ENCODE measurements around the gene RTN4IP1.

GRCh38 chr6:106536357-106536756, 92.9 kb downstream of the RTN4IP1 start:
- TF ChIP-seq SOX15 (CRISPR knock-in tag; IDR thresholded peaks at IDR 0.05) (no peak), CTCF (IDR thresholded peaks at IDR 0.05) (no peak), GABPB1 (CRISPR knock-in tag; IDR thresholded peaks at IDR 0.05) (no peak), SP1 (CRISPR knock-in tag; conservative IDR thresholded peaks at IDR 0.05) (no peak), PRRX2 (CRISPR knock-in tag; IDR thresholded peaks at IDR 0.05) (no peak), ETV6 (CRISPR knock-in tag; IDR thresholded peaks at IDR 0.05) (no peak)

Data from WTC11 (cell line).